HFF-Myc (cell line): ENCODE measurements around the gene METTL21A.

Source experiments
- DNase-seq: peaks from one replicate; pipeline ENCODE4 v3.0.0-alpha.2; 2011; ENCODE audit warnings: low read depth; ENCODE audit errors: extremely low read depth
- H3K4me3 ChIP-seq: replicated peaks from 2 replicates; pipeline ENCODE4 v1.5.1; 2011; ENCODE audit warnings: low read depth, mild to moderate bottlenecking, control low read depth, low read length
- TF ChIP-seq, protein P1 (sequence below): IDR thresholded peaks from 2 replicates; pipeline ENCODE4 v1.5.1; 2012; ENCODE audit warnings: mild to moderate bottlenecking, low read depth, low read length, control low read depth; ENCODE audit errors: missing control alignments

Gene METTL21A

DNA sequence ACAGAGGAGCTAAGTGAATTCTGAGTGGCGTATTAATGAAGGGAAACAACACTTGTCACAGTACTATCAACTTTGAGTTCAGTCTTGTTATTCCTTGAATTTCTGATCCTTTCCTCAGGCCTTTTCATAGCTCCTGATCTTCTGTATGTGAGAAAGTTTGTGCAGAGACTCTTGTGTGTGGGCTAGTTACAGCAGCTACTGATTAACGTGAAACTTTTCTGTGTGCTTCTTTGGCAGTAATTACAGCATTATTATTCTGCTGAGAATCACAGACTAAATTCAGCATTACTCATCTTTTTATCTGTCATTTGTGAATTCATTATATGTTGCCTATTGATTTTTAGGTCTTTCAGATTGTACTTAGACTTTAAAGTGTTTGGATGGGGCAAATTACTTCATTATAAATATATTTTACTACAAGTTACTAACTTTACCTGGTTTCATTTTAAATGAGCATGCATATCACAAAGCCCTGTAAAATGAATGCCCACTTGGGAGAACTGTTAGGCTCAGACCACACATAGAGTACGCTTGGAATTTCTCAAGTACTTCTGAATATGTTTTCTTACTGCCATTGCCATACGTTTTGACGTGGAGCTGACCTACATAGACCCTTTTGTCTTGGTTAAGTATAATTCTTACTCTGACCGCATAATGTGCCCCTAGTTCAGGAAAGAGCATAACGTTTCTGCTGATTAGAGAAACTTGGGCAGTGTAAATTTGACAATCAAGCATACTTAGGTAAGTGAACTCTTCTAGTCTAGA, 59.3 kb downstream of the METTL21A start:
- H3K4me3 ChIP-seq, result no peak overlapping the region
- no peak for DNase-seq
- TF ChIP-seq, protein P1, sequence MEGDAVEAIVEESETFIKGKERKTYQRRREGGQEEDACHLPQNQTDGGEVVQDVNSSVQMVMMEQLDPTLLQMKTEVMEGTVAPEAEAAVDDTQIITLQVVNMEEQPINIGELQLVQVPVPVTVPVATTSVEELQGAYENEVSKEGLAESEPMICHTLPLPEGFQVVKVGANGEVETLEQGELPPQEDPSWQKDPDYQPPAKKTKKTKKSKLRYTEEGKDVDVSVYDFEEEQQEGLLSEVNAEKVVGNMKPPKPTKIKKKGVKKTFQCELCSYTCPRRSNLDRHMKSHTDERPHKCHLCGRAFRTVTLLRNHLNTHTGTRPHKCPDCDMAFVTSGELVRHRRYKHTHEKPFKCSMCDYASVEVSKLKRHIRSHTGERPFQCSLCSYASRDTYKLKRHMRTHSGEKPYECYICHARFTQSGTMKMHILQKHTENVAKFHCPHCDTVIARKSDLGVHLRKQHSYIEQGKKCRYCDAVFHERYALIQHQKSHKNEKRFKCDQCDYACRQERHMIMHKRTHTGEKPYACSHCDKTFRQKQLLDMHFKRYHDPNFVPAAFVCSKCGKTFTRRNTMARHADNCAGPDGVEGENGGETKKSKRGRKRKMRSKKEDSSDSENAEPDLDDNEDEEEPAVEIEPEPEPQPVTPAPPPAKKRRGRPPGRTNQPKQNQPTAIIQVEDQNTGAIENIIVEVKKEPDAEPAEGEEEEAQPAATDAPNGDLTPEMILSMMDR, result no peak
